WTC11 (cell line): ENCODE results near the gene CLASP1. TPM values are rescaled to one million over a fixed set of nuclear protein-coding genes. Genes with fewer than 3 reads are reported as not detected.

Experiments
- ATAC-seq: fragments of 200-7000 bp; cut with Tn5 transposase; 2 replicates; pipeline ENCODE4 v1.10.0; 2021; ENCODE audit warnings: mild to moderate bottlenecking, moderate library complexity
- CTCF ChIA-PET: fragments of 300-600 bp; sonication (Branson Sonifier 250); formaldehyde crosslinking; loops from one replicate; lab custom pipeline; 2021; ENCODE audit warnings: antibody characterized with exemption; lab: Charles Lee
- POLR2A ChIA-PET: fragments of 350-600 bp; sonication (Branson Sonifier 250); formaldehyde crosslinking; loops from one replicate; lab custom pipeline; 2021; ENCODE audit warnings: antibody characterized with exemption; lab: Charles Lee
- DNase-seq: peaks from one replicate; pipeline ENCODE4 v3.0.0; 2021; ENCODE audit warnings: low spot score
- H3K27ac Mint-ChIP-seq: 2 replicates; pipeline ENCODE4 v1.8.0; 2021; ENCODE audit warnings: mixed read lengths
- H3K27me3 Mint-ChIP-seq: 2 replicates; pipeline ENCODE4 v1.8.0; 2021; ENCODE audit warnings: low read depth, mild to moderate bottlenecking, moderate library complexity, mixed read lengths
- H3K36me3 Mint-ChIP-seq: 2 replicates; pipeline ENCODE4 v1.8.0; 2021; ENCODE audit warnings: mixed read lengths
- H3K4me1 Mint-ChIP-seq: 2 replicates; pipeline ENCODE4 v1.8.0; 2022; ENCODE audit warnings: mixed read lengths
- H3K4me3 Mint-ChIP-seq: 2 replicates; pipeline ENCODE4 v1.8.0; 2021; ENCODE audit warnings: mild to moderate bottlenecking, moderate library complexity, mixed read lengths
- H3K9me3 Mint-ChIP-seq: 2 replicates; pipeline ENCODE4 v1.8.0; 2021; ENCODE audit warnings: mixed read lengths
- CREB1 ChIP-seq: sonication (generic); formaldehyde crosslinking; IDR thresholded peaks from 2 replicates; pipeline ENCODE4 v1.8.0; 2023; ENCODE audit warnings: mild to moderate bottlenecking, missing genetic modification reagents
- ELF4 ChIP-seq: sonication (generic); formaldehyde crosslinking; IDR thresholded peaks from 2 replicates; pipeline ENCODE4 v1.8.1; 2022; ENCODE audit warnings: low read depth, mild to moderate bottlenecking, moderate library complexity, missing genetic modification reagents
- FOXP1 ChIP-seq: sonication (generic); formaldehyde crosslinking; IDR thresholded peaks from 2 replicates; pipeline ENCODE4 v1.8.0; 2022; ENCODE audit warnings: missing genetic modification reagents, mild to moderate bottlenecking, moderate library complexity, borderline replicate concordance
- GRHL2 ChIP-seq: fragments of 250-450 bp; sonication (Bioruptor Pico); IDR thresholded peaks from 2 replicates; pipeline ENCODE4 v1.8.0; 2022; ENCODE audit warnings: mild to moderate bottlenecking, moderate library complexity; ENCODE audit not compliant: insufficient replicate concordance, severe bottlenecking
- KAT7 ChIP-seq: sonication (generic); formaldehyde crosslinking; IDR thresholded peaks from 2 replicates; pipeline ENCODE4 v1.8.1; 2023; ENCODE audit warnings: missing genetic modification reagents, mild to moderate bottlenecking, borderline replicate concordance
- MXD4 ChIP-seq: fragments of 250-450 bp; sonication (Bioruptor Pico); IDR thresholded peaks from 2 replicates; pipeline ENCODE4 v1.8.0; 2021; ENCODE audit warnings: mild to moderate bottlenecking, moderate library complexity, borderline replicate concordance
- NFE2L1 ChIP-seq: sonication (generic); formaldehyde crosslinking; IDR thresholded peaks from 2 replicates; pipeline ENCODE4 v1.8.1; 2023; ENCODE audit warnings: missing genetic modification reagents
- NR1H2 ChIP-seq: sonication (generic); formaldehyde crosslinking; IDR thresholded peaks from 2 replicates; pipeline ENCODE4 v1.9.0; 2021; ENCODE audit warnings: mild to moderate bottlenecking, moderate library complexity, missing genetic modification reagents
- ZBTB21 ChIP-seq: sonication (generic); formaldehyde crosslinking; IDR thresholded peaks from 2 replicates; pipeline ENCODE4 v1.8.1; 2023; ENCODE audit warnings: mild to moderate bottlenecking, missing genetic modification reagents, borderline replicate concordance
- ZNF219 ChIP-seq: sonication (generic); formaldehyde crosslinking; IDR thresholded peaks from 2 replicates; pipeline ENCODE4 v1.8.0; 2023; ENCODE audit warnings: missing genetic modification reagents, mild to moderate bottlenecking, borderline replicate concordance
- ZNF232 ChIP-seq: sonication (generic); formaldehyde crosslinking; IDR thresholded peaks from 2 replicates; pipeline ENCODE4 v1.8.0; 2022; ENCODE audit warnings: mild to moderate bottlenecking, missing genetic modification reagents
- ZNF396 ChIP-seq: fragments of 250-450 bp; sonication (Bioruptor Pico); IDR thresholded peaks from 2 replicates; pipeline ENCODE4 v1.8.0; 2021; ENCODE audit warnings: mild to moderate bottlenecking, moderate library complexity, borderline replicate concordance
- total RNA-seq: library from RNA; stranded (reverse); gene quantifications from 3 replicates; pipeline ENCODE4 v1.2.3, GENCODE V29; 2021
- TF ChIP-seq, protein P1 (sequence below): sonication (generic); formaldehyde crosslinking; IDR thresholded peaks from 2 replicates; pipeline ENCODE4 v1.8.1; 2022; ENCODE audit warnings: low read depth, mild to moderate bottlenecking, moderate library complexity, missing genetic modification reagents, borderline replicate concordance
- TF ChIP-seq, protein P2 (sequence below): fragments of 250-450 bp; sonication (Bioruptor Pico); IDR thresholded peaks from 2 replicates; pipeline ENCODE4 v2.1.2; 2022; ENCODE audit warnings: mild to moderate bottlenecking, moderate library complexity
- TF ChIP-seq, protein P3 (sequence below): fragments of 200-600 bp; IDR thresholded peaks from 2 replicates; pipeline ENCODE4 v1.8.0; 2022; ENCODE audit warnings: antibody characterized with exemption
- TF ChIP-seq, protein P4 (sequence below): sonication (generic); formaldehyde crosslinking; IDR thresholded peaks from 2 replicates; pipeline ENCODE4 v1.8.0; 2023; ENCODE audit warnings: missing genetic modification reagents, mild to moderate bottlenecking, borderline replicate concordance
- TF ChIP-seq, protein P5 (sequence below): sonication (generic); formaldehyde crosslinking; conservative IDR thresholded peaks from 2 replicates; pipeline ENCODE4 v1.8.1; 2023; ENCODE audit warnings: mild to moderate bottlenecking, low read depth, missing genetic modification reagents, moderate library complexity
- TF ChIP-seq, protein P6 (sequence below): sonication (generic); formaldehyde crosslinking; IDR thresholded peaks from 2 replicates; pipeline ENCODE4 v1.8.1; 2023; ENCODE audit warnings: mild to moderate bottlenecking, missing genetic modification reagents, moderate library complexity

Gene CLASP1
- total RNA-seq, 1 experiment from 2014 or later = 50.0 TPM

DNA sequence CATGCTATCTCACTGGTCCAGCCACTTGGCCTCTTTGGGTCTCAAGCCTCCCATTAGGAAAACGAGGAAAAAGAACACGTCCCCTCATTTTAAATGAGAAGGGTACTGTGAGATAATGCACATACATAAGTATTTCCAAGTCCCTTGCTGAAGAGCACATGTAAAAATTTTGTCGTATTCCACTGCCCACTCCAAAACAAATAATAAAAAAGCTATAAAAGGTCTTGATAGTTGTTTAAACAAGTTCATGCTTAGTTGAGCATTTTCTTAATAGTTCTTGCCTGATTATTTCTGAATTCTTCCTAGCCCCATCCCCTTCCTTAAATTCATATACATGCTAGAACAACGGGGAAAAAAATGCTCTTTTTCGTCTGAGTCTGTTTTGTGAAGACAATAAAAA lies 228.8 kb downstream of the CLASP1 start:
- DNase-seq (no peak), ATAC-seq (no peak)
- H3K27me3 Mint-ChIP-seq = no peaks in the 10 kb centered on the region
- no peak overlapping the region for H3K4me3 Mint-ChIP-seq
- H3K27ac Mint-ChIP-seq = no peak overlapping the region
- ChIA-PET CTCF (no interaction called here), POLR2A (no interaction called here)
- TF ChIP-seq CREB1 (CRISPR knock-in tag) (no peak), ZNF219 (CRISPR knock-in tag) (no peak), NFE2L1 (no peak), MXD4 (CRISPR knock-in tag) (no peak), NR1H2 (no peak), ZNF396 (CRISPR knock-in tag) (no peak), GRHL2 (CRISPR knock-in tag) (no peak), ZBTB21 (CRISPR knock-in tag) (no peak), FOXP1 (CRISPR knock-in tag) (no peak)
- TF ChIP-seq, protein P1, sequence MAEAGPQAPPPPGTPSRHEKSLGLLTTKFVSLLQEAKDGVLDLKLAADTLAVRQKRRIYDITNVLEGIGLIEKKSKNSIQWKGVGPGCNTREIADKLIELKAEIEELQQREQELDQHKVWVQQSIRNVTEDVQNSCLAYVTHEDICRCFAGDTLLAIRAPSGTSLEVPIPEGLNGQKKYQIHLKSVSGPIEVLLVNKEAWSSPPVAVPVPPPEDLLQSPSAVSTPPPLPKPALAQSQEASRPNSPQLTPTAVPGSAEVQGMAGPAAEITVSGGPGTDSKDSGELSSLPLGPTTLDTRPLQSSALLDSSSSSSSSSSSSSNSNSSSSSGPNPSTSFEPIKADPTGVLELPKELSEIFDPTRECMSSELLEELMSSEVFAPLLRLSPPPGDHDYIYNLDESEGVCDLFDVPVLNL (CRISPR knock-in tag) = no peak
- TF ChIP-seq, protein P2, sequence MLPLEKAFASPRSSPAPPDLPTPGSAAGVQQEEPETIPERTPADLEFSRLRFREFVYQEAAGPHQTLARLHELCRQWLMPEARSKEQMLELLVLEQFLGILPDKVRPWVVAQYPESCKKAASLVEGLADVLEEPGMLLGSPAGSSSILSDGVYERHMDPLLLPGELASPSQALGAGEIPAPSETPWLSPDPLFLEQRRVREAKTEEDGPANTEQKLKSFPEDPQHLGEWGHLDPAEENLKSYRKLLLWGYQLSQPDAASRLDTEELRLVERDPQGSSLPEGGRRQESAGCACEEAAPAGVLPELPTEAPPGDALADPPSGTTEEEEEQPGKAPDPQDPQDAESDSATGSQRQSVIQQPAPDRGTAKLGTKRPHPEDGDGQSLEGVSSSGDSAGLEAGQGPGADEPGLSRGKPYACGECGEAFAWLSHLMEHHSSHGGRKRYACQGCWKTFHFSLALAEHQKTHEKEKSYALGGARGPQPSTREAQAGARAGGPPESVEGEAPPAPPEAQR (CRISPR knock-in tag) = no peak
- H3K9me3 Mint-ChIP-seq = no peaks in the 10 kb centered on the region
- H3K36me3 Mint-ChIP-seq = peaks cover 13% of the 10 kb centered on the region
- no peaks in the 10 kb centered on the region for H3K4me1 Mint-ChIP-seq

DNA sequence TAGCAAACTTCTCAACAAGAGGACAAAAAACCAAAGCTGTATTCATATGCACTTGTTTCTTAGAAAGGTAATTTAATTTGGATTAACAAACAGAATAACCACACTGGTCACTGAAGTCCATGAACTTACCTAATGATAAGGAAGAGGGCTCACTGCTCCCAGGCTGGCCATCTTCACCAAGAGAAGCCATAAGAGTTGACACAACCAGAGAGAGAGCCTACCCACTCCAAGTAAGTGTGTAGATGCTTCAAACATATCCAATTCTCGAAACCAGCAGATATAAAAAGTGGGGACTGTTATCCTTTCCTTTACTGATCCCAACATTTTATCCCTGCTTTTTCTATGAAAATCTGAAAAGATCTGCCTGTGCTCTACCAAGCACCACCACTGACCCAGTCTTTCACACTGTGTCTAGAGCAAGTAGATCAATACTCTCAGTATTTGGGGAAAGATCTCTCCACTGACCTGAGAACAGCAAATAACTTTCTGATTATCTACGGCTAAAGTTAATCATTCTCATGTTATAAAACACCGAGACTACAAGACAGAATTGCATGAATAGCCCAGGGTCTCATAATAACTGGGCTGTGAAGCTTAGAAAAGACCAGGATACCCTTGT lies 230.1 kb downstream of the CLASP1 start:
- H3K27me3 Mint-ChIP-seq = no peaks in the 10 kb centered on the region
- ChIA-PET CTCF (no interaction called here), POLR2A (no interaction called here)
- DNase-seq = no peak
- H3K36me3 Mint-ChIP-seq = peaks cover 15% of the 10 kb centered on the region
- H3K4me1 Mint-ChIP-seq = no peaks in the 10 kb centered on the region
- ATAC-seq = no peak
- H3K4me3 Mint-ChIP-seq = no peak overlapping the region
- H3K9me3 Mint-ChIP-seq = no peaks in the 10 kb centered on the region
- H3K27ac Mint-ChIP-seq = no peak overlapping the region
- TF ChIP-seq, protein P3, sequence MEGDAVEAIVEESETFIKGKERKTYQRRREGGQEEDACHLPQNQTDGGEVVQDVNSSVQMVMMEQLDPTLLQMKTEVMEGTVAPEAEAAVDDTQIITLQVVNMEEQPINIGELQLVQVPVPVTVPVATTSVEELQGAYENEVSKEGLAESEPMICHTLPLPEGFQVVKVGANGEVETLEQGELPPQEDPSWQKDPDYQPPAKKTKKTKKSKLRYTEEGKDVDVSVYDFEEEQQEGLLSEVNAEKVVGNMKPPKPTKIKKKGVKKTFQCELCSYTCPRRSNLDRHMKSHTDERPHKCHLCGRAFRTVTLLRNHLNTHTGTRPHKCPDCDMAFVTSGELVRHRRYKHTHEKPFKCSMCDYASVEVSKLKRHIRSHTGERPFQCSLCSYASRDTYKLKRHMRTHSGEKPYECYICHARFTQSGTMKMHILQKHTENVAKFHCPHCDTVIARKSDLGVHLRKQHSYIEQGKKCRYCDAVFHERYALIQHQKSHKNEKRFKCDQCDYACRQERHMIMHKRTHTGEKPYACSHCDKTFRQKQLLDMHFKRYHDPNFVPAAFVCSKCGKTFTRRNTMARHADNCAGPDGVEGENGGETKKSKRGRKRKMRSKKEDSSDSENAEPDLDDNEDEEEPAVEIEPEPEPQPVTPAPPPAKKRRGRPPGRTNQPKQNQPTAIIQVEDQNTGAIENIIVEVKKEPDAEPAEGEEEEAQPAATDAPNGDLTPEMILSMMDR = no peak
- TF ChIP-seq, protein P1 (CRISPR knock-in tag) = no peak
- TF ChIP-seq CREB1 (CRISPR knock-in tag) = no peak
- no peak for TF ChIP-seq ZNF232 (CRISPR knock-in tag)
- no peak for TF ChIP-seq ZNF396 (CRISPR knock-in tag)
- no peak for TF ChIP-seq KAT7 (CRISPR knock-in tag)
- TF ChIP-seq, protein P4, sequence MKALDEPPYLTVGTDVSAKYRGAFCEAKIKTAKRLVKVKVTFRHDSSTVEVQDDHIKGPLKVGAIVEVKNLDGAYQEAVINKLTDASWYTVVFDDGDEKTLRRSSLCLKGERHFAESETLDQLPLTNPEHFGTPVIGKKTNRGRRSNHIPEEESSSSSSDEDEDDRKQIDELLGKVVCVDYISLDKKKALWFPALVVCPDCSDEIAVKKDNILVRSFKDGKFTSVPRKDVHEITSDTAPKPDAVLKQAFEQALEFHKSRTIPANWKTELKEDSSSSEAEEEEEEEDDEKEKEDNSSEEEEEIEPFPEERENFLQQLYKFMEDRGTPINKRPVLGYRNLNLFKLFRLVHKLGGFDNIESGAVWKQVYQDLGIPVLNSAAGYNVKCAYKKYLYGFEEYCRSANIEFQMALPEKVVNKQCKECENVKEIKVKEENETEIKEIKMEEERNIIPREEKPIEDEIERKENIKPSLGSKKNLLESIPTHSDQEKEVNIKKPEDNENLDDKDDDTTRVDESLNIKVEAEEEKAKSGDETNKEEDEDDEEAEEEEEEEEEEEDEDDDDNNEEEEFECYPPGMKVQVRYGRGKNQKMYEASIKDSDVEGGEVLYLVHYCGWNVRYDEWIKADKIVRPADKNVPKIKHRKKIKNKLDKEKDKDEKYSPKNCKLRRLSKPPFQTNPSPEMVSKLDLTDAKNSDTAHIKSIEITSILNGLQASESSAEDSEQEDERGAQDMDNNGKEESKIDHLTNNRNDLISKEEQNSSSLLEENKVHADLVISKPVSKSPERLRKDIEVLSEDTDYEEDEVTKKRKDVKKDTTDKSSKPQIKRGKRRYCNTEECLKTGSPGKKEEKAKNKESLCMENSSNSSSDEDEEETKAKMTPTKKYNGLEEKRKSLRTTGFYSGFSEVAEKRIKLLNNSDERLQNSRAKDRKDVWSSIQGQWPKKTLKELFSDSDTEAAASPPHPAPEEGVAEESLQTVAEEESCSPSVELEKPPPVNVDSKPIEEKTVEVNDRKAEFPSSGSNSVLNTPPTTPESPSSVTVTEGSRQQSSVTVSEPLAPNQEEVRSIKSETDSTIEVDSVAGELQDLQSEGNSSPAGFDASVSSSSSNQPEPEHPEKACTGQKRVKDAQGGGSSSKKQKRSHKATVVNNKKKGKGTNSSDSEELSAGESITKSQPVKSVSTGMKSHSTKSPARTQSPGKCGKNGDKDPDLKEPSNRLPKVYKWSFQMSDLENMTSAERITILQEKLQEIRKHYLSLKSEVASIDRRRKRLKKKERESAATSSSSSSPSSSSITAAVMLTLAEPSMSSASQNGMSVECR (CRISPR knock-in tag) = no peak
- TF ChIP-seq ELF4 = no peak
- TF ChIP-seq, protein P5, sequence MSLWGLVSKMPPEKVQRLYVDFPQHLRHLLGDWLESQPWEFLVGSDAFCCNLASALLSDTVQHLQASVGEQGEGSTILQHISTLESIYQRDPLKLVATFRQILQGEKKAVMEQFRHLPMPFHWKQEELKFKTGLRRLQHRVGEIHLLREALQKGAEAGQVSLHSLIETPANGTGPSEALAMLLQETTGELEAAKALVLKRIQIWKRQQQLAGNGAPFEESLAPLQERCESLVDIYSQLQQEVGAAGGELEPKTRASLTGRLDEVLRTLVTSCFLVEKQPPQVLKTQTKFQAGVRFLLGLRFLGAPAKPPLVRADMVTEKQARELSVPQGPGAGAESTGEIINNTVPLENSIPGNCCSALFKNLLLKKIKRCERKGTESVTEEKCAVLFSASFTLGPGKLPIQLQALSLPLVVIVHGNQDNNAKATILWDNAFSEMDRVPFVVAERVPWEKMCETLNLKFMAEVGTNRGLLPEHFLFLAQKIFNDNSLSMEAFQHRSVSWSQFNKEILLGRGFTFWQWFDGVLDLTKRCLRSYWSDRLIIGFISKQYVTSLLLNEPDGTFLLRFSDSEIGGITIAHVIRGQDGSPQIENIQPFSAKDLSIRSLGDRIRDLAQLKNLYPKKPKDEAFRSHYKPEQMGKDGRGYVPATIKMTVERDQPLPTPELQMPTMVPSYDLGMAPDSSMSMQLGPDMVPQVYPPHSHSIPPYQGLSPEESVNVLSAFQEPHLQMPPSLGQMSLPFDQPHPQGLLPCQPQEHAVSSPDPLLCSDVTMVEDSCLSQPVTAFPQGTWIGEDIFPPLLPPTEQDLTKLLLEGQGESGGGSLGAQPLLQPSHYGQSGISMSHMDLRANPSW = no peak
- TF ChIP-seq, protein P6, sequence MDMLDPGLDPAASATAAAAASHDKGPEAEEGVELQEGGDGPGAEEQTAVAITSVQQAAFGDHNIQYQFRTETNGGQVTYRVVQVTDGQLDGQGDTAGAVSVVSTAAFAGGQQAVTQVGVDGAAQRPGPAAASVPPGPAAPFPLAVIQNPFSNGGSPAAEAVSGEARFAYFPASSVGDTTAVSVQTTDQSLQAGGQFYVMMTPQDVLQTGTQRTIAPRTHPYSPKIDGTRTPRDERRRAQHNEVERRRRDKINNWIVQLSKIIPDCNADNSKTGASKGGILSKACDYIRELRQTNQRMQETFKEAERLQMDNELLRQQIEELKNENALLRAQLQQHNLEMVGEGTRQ = no peak
